GM12892 (cell line): ENCODE results near the gene VWA5B1.
"Not testable (repeated sequence)": the region's sequence is repeated elsewhere in the genome, so short reads cannot be mapped to it uniquely, and the experiment has no call there.

Experiments
- DNase-seq: peaks from one replicate; pipeline ENCODE4 v3.0.0; 2011; ENCODE audit not compliant: insufficient read length
- FAIRE-seq: peaks from 2 replicates; lab custom pipeline; 2011; peaks lifted over from hg19 to GRCh38; lab: Jason Lieb, UNC
- POLR2A ChIP-seq: IDR thresholded peaks from 2 replicates; pipeline ENCODE4 v1.6.1; 2011; ENCODE audit warnings: low read depth, low read length, control low read depth
- POLR2AphosphoS5 ChIP-seq: IDR thresholded peaks from 2 replicates; pipeline ENCODE4 v1.6.1; 2011; ENCODE audit warnings: low read depth, low read length, control low read depth
- TAF1 ChIP-seq: IDR thresholded peaks from 2 replicates; pipeline ENCODE4 v1.6.1; 2011; ENCODE audit warnings: low read depth, mild to moderate bottlenecking, control low read depth, low read length, borderline replicate concordance

The VWA5B1 gene

DNA sequence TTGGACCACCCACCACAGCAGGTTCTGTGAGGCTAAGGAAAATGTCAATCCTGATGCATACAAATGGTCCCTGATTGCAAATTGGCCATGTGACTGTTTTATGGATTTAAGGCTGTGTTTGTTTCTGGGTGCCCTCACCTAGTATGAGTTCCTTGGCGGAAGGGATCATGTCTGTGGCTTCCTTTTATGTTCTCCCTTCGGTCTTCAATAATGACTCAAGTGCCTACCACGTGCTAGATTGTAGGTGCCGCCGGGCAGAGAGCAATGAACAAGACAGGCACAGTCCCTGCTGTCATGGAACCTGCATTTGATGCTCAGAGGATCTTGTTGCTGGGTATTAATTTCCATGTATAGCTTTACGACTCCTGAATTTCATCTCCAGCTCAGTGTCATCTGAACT is 9.8 kb upstream of the VWA5B1 start:
- TF ChIP-seq POLR2A, result no peak
- TF ChIP-seq TAF1, result no peak
- TF ChIP-seq POLR2AphosphoS5, result no peak
- no peak for DNase-seq
- FAIRE-seq, result no peak

DNA sequence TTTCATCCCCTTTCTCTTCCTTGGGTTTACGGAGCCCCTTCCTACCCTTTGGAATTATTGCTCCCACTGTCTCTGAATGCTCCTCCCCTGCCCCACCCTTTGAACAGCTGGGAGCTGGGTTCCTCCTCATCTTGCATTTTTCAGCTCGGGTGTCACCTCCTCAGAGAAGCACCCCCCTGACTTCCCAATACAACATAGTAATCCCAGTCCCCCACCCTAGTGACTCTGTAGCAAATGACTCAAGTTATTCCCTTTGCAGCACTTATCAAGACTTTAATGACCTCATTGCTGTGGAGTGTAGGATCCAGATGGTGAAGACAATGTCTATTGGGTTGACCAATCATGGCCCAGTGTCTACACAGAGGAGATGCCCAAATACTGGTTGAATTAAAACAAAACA is 8.9 kb upstream of the VWA5B1 start:
- TF ChIP-seq POLR2A (no peak), TAF1 (no peak), POLR2AphosphoS5 (no peak)
- no peak for FAIRE-seq
- DNase-seq, result no peak

DNA sequence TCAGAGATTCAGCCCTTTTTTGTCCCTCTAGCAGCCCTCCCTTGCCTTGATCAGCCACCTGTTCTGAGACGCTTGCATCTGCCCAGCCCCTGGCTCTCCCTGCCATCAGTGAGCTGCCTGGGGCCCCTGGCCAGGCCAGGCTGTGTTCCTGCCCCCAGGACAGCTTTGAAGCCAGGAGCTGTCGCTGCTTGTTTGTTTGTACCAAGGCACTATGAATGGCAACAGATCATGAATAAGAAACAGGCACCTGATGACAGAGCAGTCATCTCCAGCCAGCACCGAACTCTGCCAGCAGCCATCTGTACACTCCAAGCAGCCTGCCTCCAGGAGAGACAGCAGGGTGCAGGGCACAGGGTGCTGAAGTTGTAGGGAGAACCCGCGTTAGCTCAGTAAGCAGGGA is 8.1 kb upstream of the VWA5B1 start:
- FAIRE-seq (no peak), DNase-seq (no peak)
- TF ChIP-seq POLR2A (no peak), TAF1 (no peak)

DNA sequence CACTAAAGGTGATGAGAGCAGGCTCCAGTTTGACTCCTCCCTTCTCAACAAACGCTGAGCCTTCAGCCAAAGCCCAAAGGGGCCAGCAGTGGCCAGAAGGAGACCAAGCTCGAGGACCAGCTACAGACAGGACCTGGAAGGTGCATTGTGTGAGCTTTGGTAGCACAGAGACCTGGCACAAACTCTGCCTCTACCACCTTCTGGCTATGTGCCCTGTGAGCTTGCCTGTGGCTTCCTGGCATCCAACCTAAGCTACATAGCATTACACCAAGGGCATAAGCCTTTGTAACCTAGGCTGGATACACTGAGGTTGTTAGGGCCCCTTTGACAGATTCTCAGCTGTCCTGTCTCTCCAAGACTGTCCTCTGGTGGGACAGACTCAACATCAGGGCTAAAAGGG is 6.6 kb upstream of the VWA5B1 start:
- FAIRE-seq, result no peak
- TF ChIP-seq TAF1, result no peak
- no peak for DNase-seq

DNA sequence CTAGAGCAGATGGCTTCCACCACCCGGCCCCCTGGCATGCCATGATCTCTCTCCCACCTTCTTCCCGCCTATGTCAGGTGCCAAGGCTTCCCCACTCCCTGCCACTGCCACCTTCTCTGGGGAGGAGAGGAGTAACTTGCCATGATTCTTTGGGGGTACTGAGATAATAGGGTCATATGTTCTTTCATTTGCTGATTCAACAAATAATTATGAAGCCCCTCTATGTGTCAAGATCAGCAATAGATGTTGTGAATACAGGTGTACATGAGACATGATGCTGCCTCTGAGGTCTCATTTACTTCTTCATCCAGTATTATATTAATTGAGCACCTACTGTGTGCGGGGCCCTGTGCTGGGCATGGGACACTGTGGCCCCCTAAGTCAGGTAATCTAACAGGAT is 6.0 kb upstream of the VWA5B1 start:
- no peak for FAIRE-seq
- no peak for DNase-seq
- no peak for TF ChIP-seq POLR2AphosphoS5
- no peak for TF ChIP-seq POLR2A
- no peak for TF ChIP-seq TAF1

DNA sequence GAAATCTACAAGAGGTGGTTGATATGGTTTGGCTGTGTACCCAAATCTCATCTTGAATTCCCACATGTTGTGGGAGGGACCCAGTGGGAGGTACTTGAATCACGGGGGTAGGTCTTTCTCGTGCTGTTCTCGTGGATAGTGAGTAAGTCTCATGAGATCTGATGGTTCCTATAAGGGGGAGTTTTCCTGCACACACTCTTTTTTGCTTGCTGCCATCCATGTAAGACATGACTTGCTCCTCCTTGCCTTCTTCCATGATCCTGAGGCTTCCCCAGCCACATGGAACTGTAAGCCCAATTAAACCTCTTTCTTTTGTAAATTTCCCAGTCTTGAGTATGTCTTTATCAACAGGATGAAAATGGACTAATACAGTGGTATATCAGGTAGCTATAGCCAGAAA is 5.2 kb upstream of the VWA5B1 start:
- TF ChIP-seq POLR2AphosphoS5 (no peak), TAF1 (no peak), POLR2A (no peak)
- DNase-seq, result no peak
- no peak for FAIRE-seq

DNA sequence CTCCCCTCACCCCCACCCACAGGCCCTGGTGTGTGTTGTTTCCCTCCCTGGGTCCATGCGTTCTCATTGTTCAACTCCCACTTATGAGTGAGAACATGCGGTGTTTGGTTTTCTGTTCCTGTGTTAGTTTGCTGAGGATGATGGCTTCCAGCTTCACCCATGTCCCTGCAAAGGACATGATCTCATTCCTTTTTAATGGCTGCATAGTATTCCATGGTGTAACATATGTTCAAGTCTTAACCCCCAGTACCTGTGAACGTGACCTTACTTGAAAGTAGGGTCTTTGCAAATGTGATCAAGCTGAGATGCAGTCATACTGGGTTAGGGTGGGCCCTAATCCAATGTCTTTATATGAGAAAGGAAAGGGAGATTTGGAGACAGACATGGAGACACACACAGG is 3.0 kb upstream of the VWA5B1 start:
- FAIRE-seq, DNase-seq: not testable (repeated sequence)

DNA sequence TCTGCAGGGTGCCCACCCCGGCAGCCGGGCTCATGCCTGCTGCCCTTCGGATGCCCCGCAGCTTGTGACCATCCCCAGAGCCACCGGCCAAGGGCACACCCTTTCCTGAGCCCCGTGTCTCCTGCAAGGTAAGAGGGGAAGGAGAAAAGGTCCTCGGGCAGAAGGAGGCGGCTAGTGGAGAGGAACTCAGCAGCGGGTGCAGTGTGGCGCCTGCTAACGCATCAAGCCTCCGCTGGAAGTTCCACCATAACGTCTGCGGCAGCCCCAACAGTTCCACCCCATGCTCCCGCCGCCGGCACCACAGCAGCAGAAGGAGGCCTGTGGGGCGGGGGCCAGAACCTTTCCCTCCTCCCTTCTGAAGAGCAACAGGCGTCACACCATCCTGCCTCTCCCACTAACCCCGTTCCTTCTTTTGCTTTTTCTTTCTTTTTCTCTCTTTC is 990 bp downstream of the VWA5B1 start:
- TF ChIP-seq TAF1 (no peak), POLR2A (no peak), POLR2AphosphoS5 (no peak)
- FAIRE-seq (no peak), DNase-seq (no peak)

DNA sequence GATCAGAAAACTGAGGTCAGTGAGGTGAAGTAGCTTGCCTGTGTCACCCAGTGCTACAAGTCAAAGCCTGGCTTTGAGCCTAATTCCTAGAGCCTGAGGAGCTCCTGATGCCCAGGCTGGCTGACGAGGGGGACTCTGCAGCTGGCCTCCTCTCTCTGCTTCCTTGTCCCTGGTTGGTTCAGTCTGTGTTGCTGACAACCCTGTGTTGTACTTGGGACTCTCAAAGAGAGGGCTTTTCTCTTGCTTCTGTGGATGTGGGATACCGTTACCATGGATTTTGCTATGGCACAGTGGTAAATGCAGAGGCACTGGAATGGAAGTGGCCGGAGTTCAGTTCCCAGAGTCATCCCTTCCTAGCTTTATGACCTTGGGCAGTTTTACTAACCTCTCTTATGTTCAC is 8.0 kb downstream of the VWA5B1 start:
- DNase-seq (no peak), FAIRE-seq (no peak)
- TF ChIP-seq TAF1 (no peak), POLR2A (no peak), POLR2AphosphoS5 (no peak)

DNA sequence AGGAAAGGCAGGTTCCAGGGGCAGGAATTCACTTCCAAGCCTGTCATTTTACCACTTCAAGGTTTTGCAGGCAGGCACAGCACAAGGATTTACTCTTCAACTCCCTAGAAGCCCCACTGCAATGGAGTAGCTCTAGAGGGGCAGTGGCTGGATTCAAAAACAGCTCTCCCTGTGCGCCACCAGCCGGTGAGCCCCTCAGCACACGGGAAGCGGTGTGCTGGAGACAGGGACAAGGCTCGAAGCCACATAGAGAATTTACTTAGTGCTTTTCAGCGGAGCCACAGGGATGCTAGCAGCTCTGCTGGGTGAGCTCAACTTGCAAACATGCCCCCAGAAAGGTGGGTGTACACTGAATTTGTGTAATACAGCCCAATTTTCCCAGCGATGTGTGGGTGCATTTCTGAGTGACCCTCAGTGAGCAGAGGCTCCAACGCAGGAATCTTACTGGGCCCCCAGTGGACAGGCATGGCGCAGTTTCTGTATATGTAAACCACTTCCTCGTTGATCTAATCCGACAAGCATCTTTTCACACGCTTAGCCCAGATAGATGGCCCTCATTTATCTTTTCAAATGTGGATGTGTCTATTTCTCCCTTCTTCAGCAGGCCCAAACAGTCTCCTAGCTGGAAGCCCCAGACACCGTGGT is 10.9 kb downstream of the VWA5B1 start:
- TF ChIP-seq TAF1 (no peak), POLR2AphosphoS5 (no peak), POLR2A (no peak)
- FAIRE-seq (no peak), DNase-seq (no peak)

DNA sequence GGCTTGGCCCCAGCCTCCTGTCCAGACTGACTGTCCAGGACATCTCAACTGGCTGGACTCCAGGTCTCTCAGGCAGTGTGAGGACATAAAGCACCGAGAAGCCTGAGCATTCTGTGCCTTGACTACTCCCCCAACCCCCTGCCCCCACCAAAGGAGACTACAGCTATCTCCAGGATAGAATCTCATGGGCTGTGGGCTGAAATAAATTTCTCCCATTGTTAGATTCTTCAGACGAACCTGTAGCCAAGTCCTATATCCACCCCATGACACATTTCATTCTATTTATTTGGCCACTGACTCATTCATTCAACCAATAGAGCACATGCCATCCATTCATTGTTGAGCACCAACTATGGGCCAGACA is 11.4 kb downstream of the VWA5B1 start:
- FAIRE-seq, result no peak
- TF ChIP-seq POLR2A, result no peak
- no peak for TF ChIP-seq POLR2AphosphoS5
- no peak for TF ChIP-seq TAF1
- DNase-seq, result no peak

DNA sequence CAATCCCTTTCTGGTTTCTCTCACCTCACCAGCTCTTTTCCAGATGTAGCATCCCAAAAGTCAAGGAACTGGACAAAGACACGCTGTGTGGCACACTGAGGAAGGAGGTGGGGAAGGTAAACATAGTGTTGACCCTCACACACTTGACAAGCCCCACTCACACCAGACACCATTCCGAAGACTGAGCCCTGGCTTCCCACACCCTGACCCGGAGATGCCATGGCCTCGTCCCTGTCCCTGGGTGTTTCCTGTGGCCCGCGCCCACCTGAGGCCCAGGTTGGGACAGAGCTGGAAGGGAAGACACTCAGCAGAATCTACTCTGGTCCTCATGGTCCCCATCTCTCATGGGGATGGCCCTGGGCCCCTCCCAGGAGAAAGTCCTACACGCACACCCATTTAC is 16.4 kb downstream of the VWA5B1 start:
- FAIRE-seq, result no peak

DNA sequence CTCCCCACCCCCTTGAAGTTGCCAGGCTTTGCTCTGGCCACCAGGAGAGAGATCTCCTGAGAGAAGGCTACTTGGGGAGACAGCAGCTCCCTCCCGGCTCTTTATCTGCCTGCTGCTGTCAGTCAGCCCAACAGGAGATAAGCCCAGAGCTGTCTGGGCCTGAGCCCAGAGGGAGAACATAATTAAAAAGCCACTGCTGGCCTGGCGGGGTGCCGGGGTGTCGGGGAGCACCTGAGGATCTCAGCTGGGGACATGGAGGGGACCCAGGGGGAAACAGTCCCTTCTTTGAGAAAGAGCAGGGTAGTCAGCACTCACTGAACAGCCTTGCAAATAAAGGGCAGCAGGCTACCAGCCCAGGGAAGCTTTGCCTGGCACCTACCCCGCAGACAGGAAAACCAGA is 17.9 kb downstream of the VWA5B1 start:
- no peak for DNase-seq
- TF ChIP-seq POLR2AphosphoS5 (no peak), POLR2A (no peak), TAF1 (no peak)
- FAIRE-seq, result no peak

More for the DNA sequence above, 16.4 kb downstream of the VWA5B1 start:
- TF ChIP-seq POLR2A (no peak), POLR2AphosphoS5 (no peak), TAF1 (no peak)
- DNase-seq, result no peak
